GM21390 (cell line): ENCODE results near the gene IFT88.
"Not testable (repeated sequence)": the region's sequence is repeated elsewhere in the genome, so short reads cannot be mapped to it uniquely, and the experiment has no call there.

Experiments
- ATAC-seq: cut with Tn5 transposase; IDR thresholded peaks from one replicate; pipeline ENCODE4 v1.9.1; 2021; ENCODE audit not compliant: unreplicated experiment

The IFT88 gene

DNA sequence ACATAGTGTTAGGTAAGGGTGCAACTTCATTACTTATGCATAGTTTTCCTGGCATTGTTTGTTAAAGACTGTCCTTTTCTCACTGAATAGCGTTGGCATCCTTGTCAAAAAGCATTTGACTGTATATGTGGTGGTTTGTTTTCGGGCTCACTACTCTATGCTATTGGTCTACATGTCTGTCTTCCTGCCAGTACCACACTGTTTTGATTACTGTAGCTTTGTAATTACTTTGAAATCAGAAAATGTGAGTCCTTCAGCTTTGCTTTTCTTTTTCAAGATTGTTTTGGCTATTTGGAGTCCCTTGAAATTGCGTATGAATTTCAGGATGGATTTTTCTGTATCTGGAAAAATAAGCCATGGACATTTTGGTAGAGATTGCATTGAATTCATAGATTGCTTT lies 56.0 kb downstream of the IFT88 start:
- ATAC-seq: no peak

DNA sequence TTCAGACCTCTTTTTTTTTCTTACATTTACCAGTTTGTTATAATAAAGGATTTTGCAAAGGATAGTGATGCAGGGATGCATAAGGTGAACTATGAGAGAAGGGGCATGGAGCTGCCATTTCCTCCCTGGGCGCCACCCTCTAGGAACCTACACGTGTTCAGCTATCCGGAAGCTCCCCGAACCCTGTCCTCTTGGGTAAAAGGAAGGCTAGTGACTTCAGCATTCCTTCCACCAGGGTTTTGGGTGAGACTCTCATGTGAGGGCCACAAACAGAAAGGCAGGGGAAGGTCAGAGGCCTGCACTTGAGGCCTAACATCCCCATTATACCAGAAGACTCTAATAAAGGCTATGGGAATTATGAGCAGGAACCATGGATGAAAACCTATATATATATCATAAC lies 57.3 kb downstream of the IFT88 start:
- ATAC-seq: no peak

GRCh38 chr13:20633802-20634201 lies 66.8 kb downstream of the IFT88 start:
- ATAC-seq: no peak

GRCh38 chr13:20636079-20636478 lies 69.1 kb downstream of the IFT88 start:
- no peak for ATAC-seq

GRCh38 chr13:20637811-20638210 lies 70.9 kb downstream of the IFT88 start:
- no peak for ATAC-seq

GRCh38 chr13:20647758-20648157 lies 80.8 kb downstream of the IFT88 start:
- no peak for ATAC-seq

DNA sequence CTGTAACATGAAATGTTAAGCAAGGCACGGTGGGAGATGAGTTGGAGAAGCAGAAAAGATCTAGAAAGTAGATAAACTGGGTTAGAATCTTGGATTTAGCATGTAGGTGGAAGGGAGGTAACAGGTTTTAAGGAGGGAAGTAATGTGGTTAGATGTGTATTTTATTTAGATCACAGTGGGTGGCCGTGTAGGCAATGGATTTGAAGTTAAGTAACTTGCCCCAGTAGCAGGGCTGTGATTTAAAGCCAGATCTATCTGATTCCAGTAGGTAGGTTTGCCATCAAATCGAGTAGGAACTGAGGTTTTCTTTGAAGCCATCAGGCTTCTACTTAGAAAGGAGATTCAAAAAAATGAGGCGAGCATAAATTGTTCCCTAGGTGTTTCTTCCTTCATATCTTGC lies 86.0 kb downstream of the IFT88 start:
- ATAC-seq: no peak

- ATAC-seq: no peak
Observed at GRCh38 chr13:20654156-20654555, 87.2 kb downstream of the IFT88 start.

DNA sequence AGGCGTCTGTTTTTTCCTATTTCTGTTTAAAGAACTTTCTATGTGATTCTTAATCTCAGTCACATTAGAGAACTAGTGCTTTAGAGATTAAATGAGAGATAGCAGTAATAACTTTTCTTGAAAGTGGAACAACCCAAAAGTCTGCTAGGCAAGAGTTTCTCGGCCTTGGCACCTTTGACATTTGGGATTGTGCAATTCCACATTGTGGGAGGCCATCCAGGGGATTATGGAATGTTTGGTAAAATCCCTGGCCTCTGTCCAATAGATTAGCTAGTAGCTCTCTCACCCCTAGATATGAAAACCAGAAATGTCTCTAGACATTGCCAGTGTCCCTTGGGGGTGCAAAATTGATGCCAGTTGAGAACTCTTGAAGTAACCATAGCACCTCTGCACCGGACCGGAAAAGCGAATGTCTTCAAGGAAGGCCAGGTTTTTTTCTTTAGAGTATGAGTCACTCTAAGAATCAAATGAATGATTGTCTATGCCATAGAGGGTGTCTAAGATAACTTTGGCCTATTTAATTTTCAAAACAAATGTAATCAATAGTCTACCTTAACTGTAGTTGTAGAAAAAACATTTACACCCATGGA lies 91.6 kb downstream of the IFT88 start:
- ATAC-seq: no peak

GRCh38 chr13:20664351-20664750 lies 97.4 kb downstream of the IFT88 start:
- ATAC-seq: no peak

DNA sequence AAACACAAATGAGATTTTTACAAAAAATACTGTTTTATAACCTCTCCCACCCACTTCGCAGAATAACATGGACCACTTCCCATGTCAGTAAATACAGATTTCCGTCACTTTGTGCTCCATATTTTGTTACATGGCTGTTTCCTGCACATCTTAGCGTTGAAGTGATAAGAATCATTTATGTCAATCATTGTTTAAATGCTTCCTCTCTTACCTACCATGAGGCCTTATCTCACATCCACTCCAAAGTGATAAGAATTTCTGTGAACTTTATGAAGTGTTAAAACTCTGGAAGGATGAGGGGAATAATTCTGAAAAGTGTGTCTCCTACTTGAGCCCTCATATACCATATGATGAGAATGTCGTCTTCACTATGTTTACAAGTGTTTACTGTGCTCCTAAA lies 100.0 kb downstream of the IFT88 start:
- no peak for ATAC-seq

DNA sequence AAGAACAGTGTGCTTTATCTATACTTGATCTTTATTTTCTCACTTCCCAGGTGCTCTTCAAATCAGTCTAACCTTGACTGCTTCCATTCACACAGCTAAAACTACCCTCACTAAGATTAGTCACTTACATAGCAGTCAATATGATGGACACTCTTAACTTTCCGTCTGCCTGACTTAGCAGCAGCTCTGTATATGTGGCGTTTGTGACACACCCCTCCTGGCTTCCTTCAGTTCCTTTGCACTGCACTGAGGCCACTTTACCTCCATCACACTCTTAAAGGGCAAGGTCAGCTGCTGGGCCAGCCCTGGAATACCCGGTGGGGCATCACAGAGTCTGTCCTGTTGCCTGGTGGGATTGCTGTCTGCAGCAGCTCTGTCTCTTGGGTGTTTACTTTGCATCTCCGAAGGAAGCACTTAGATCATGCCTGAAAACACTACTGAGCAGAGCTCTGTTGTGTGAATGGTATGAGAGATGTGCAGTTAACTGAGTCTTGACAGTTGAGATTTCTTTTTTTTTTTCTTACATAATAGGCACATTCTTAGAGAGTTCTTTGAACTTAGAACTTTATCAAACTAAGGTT lies 101.0 kb downstream of the IFT88 start:
- no peak for ATAC-seq

- ATAC-seq: no peak
Observed at GRCh38 chr13:20669162-20669561, 102.2 kb downstream of the IFT88 start.

GRCh38 chr13:20671789-20672188 lies 104.8 kb downstream of the IFT88 start:
- no peak for ATAC-seq

GRCh38 chr13:20672772-20673171 lies 105.8 kb downstream of the IFT88 start:
- no peak for ATAC-seq

GRCh38 chr13:20673715-20674114 lies 106.8 kb downstream of the IFT88 start:
- no peak for ATAC-seq

DNA sequence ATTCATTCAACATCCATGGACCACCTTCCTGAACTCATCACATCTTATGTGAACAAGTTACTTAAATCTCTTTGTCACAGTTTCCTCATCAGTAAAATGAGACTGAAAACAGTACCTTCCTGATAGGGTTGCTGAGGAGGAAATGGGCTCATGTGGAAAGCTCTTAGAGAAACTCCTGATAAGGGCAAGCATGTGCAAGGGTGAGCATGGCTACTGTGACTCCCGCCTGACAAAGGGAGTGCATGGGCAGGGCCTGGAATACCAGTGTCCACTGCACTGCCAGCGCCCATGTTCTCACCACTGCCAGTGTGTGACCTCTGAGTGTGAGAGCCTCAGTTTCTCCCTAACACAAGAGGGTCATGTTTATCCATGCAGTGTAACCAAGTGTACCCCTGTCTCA lies 109.3 kb downstream of the IFT88 start:
- no peak for ATAC-seq

DNA sequence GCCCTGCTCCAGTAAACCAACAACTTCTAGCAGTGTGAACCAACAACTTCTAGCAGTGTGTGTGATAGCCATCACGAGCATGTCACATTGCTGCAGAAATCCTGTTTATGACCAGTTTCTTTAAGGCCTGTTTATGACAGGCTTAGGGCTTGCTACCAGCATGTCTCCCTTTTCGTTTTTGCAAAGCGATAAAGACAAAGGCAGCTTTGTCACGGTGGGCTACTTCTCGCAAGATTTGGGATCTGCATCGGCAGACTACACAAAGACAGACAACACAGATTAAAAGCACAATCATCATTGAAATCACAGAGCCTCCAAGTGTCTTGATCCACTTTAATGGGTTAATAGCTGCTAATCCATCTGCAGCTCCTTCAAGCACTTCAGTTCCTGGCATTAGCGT lies 111.6 kb downstream of the IFT88 start:
- ATAC-seq: not testable (repeated sequence)

- no peak for ATAC-seq
Observed at GRCh38 chr13:20679879-20680278, 112.9 kb downstream of the IFT88 start.

- ATAC-seq: no peak
Observed at GRCh38 chr13:20680416-20681080, 113.6 kb downstream of the IFT88 start.

DNA sequence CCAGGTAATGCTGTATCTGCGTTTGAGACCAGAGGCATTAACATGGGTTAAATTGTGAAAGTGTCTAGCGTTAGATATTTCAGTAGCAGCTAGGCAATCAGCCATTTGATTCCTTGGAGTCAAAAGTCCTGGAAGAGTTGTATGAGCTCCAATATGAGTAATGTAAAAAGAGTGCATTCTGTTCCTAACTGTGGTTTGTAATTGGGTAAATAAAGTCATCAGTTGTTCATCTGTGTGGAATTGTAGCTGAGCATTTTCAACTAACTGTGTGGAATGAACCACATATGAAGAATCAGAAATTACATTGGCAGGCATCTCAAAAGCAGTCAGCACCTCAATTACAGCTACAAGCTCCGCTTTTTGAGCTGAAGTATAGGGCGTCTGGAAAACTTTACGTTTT lies 114.5 kb downstream of the IFT88 start:
- ATAC-seq: not testable (repeated sequence)

GRCh38 chr13:20682061-20682460 lies 115.1 kb downstream of the IFT88 start:
- no peak for ATAC-seq

- ATAC-seq: no peak
Observed at GRCh38 chr13:20684041-20684440, 117.1 kb downstream of the IFT88 start.
